ENCODE data around the gene KCNE5.
"Not testable (repeated sequence)": the region's sequence is repeated elsewhere in the genome, so short reads cannot be mapped to it uniquely, and the experiment has no call there.

KCNE5 gene

GRCh38 chrX:109614951-109615350 lies 10.0 kb downstream of the KCNE5 start:
- DNase-seq (ENCODE audit: low read depth in 3 of 3), result no peak

- DNase-seq (ENCODE audit: low read depth in 3 of 3), result no peak
Measured at GRCh38 chrX:109601486-109601885, 23.5 kb downstream of the KCNE5 start.

- no peak for DNase-seq (ENCODE audit: low read depth in 3 of 3)
Measured at GRCh38 chrX:109600237-109600651, 24.7 kb downstream of the KCNE5 start.

GRCh38 chrX:109596015-109596414 lies 29.0 kb downstream of the KCNE5 start:
- no peak for DNase-seq (ENCODE audit: low read depth in 3 of 3)

DNA sequence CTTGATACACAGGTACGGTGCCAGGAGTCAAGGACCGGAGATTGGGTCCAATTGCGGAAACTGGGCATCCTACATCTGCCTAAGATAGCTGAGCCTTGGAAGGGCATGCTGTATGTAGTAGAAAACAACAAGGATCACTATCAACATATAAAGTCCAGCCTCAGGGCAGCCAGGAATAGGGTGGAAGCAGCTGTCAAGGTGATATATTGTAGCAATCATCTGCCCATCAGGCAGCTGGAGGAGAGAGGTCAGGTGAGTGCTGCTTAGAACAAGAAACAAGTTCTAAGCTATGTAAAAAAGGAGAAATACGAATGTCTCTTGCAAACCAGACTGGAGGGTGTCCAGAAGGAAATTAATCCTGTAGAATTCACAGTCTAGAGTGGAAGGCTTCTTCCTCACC lies 34.8 kb downstream of the KCNE5 start:
- no peak for DNase-seq (ENCODE audit: low read depth in 3 of 3)

- no peak for DNase-seq (ENCODE audit: low read depth in 3 of 3)
Measured at GRCh38 chrX:109585488-109585887, 39.5 kb downstream of the KCNE5 start.

- DNase-seq (ENCODE audit: low read depth in 3 of 3), result no peak
Measured at GRCh38 chrX:109578916-109579315, 46.1 kb downstream of the KCNE5 start.

DNA sequence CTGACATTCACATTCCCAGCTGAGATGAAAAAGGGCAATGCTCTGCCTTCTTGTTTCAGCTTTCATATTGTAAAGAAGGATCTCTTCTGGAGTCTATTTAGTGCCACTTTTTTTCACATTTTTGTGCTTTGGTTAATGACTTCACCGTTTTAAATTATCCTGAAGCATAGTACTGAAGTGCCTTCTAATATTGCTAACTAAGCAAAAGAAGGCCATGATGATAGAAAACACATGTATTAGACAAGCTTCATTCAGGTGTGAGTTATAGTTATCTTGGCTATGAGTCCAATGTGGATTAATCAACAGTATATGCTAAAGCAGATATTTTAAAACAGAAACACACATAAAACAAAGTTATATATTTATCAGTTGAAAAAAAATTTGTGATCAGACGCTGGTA lies 47.9 kb downstream of the KCNE5 start:
- no peak for DNase-seq (ENCODE audit: low read depth in 3 of 3)

- DNase-seq (ENCODE audit: low read depth in 3 of 3), result not testable (repeated sequence)
Measured at GRCh38 chrX:109576083-109576482, 48.9 kb downstream of the KCNE5 start.
